Gastroesophageal sphincter (tissue), 4 donors: ENCODE measurements around the gene LCNL1. TPM values are rescaled to one million over a fixed set of nuclear protein-coding genes. Genes with fewer than 3 reads are reported as not detected.

Experiments
- ATAC-seq: fragments of 150-250 bp; one replicate; pipeline ENCODE4 v1.9.1; 2016; ENCODE audit warnings: mild to moderate bottlenecking, moderate library complexity
- H3K27ac ChIP-seq, 4 donors: fragments of 200-600 bp; sonication (generic) in 3 of 4; 1 replicate in 3 of 4; 2 replicates in 1 of 4; pipeline ENCODE4 v1.5.1; 2016 to 2019
- H3K27me3 ChIP-seq: fragments of 200-600 bp; sonication (generic); one replicate; pipeline ENCODE4 v1.5.1; 2019
- H3K36me3 ChIP-seq, 2 donors: fragments of 200-600 bp; sonication (generic); one replicate each; pipeline ENCODE4 v1.5.1; 2019; ENCODE audit warnings: control low read depth in 1 of 2
- H3K4me1 ChIP-seq, 3 donors: fragments of 200-600 bp; sonication (generic); 1 replicate in 2 of 3; 2 replicates in 1 of 3; pipeline ENCODE4 v1.5.1; 2016 to 2019; ENCODE audit warnings: control low read depth in 2 of 3
- H3K4me3 ChIP-seq, 2 donors: fragments of 200-600 bp; sonication (generic); one replicate each; pipeline ENCODE4 v1.5.1; 2019; ENCODE audit warnings: mild to moderate bottlenecking in 1 of 2, moderate library complexity in 1 of 2
- H3K9me3 ChIP-seq, 3 donors: fragments of 200-600 bp; sonication (generic); one replicate each; pipeline ENCODE4 v1.5.1; 2017 to 2019; ENCODE audit warnings: control low read depth in 2 of 3
- EP300 ChIP-seq: sonication (generic); formaldehyde crosslinking; IDR thresholded peaks from one replicate; pipeline ENCODE4 v1.6.1; 2017; ENCODE audit warnings: antibody characterized with exemption, mild to moderate bottlenecking
- POLR2A ChIP-seq, 2 donors: fragments of 450-650 bp; IDR thresholded peaks; one replicate each; pipeline ENCODE4 v1.6.1; 2017; ENCODE audit warnings: antibody characterized with exemption in 2 of 2, mild to moderate bottlenecking in 2 of 2, moderate library complexity in 1 of 2
- POLR2AphosphoS5 ChIP-seq: sonication (generic); formaldehyde crosslinking; IDR thresholded peaks from one replicate; pipeline ENCODE4 v1.6.1; 2017; ENCODE audit warnings: antibody characterized with exemption
- WGBS, 2 donors: methylation state at CpG; one replicate each; pipeline ENCODE4 v1.1.5; 2018; ENCODE audit warnings: low coverage in 1 of 2; 5-methylcytosine and 5-hydroxymethylcytosine counted together
- total RNA-seq, 4 donors: library from RNA; depleted of rRNA; stranded (reverse); fragments of >200 nt; gene quantifications; one replicate each; pipeline ENCODE4 v1.1.0, GENCODE V29; 2016
- TF ChIP-seq, protein P1 (sequence below), 4 experiments: fragments of 200-600 bp in 2 of 4; fragments of 450-650 bp in 2 of 4; sonication (generic) in 1 of 4; IDR thresholded peaks; one replicate each; pipeline ENCODE4 v1.5.1; 2017 to 2019; ENCODE audit warnings: antibody characterized with exemption in 4 of 4, mild to moderate bottlenecking in 2 of 4, moderate library complexity in 2 of 4

The LCNL1 gene
- total RNA-seq, 4 donors from 2014 or later = 0.40 TPM; not detected in 2

DNA sequence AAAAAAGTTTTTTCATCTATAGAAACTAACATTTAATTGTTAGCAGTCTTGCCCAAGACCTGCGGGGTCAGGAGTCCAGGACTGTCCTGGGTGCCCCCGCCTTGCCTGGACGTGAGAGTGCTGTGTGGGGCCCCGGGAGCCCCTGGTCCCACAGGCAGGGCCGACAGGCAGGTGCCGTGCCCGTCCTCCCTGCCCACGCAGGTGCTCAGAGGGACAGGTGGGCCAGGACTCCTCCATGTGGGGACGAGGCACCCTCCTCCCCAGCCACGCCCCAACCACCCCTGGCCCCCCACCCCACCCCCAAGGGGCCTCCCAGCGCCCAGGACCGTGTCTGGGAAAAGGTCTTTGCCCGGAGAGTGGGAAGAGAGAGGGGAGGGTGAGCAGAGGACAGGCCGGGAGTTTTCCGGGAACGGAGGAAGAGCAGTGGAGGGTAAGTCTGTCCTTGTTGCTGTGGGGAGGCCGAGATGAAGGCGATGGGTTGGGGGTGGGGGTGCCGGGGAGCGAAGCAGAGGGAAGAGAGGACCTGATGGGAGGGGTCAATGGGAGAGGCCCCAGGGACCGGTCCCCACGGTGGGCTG lies 33.5 kb upstream of the LCNL1 start:
- no peaks in the 10 kb centered on the region for H3K27me3 ChIP-seq
- 0% methylated on average over 2 of the region's 22 CpGs; no CpG with 5 or more reads in 1 of the 2 donors for WGBS, 2 donors
- H3K4me1 ChIP-seq = peaks cover 0 to 38% (median 12%) of the 10 kb centered on the region in 3 donors
- no peak for ATAC-seq
- peak overlapping the region; percentile 45 to 77 for H3K4me3 ChIP-seq
- TF ChIP-seq POLR2A (IDR thresholded peaks at IDR 0.05) = no peak
- H3K9me3 ChIP-seq = no peaks in the 10 kb centered on the region
- no peaks in the 10 kb centered on the region for H3K36me3 ChIP-seq
- H3K27ac ChIP-seq = peak overlapping the region; percentile 37 to 91 (median 91)

DNA sequence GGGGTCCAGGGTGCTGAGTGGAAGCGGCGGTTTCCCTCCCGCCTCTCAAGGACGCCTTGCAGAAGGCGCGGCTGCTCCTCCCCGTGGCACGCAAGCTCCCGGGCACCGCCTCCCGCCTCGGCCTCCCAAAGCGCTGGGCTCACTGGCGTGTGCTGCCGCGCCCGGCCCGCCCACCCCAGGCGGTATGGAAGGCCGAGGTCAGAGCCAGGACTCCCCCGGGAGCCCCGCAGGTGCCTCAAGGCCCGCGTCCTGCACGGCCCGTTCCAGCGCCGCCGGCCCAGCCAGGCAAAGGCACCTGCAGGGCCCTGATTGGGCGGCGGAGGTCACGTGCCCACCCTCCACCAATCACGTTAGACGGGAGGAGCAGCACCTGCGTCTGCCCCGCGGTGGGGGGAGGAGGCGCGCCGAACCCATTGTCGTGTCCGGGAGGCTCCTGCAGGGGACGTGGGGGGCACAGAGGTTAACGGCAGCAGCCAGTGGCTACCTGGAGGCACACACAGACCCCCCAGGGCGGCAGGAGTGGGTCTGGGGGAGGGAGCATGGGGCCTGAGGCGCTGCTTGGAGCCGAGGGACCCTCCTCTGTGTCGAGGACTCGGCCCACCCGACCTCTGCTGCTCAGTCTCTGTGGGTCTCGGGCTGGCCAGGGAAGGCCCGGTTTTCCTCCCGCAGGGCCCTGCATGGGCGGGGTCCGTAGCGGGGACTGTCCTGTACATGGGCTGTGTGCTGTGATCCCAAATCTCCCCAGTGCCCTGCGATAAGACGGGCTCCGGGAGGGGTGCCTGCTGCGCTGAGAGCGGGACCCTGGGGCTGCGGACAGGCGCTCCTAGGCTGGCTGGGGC lies 32.8 kb upstream of the LCNL1 start:
- WGBS, 2 donors = no CpG with 5 or more reads among the region's 63 CpGs
- H3K27me3 ChIP-seq = no peaks in the 10 kb centered on the region
- peak; percentile 92 for ATAC-seq
- H3K4me1 ChIP-seq = peaks cover 0 to 34% (median 9%) of the 10 kb centered on the region in 3 donors
- H3K4me3 ChIP-seq = peak overlapping the region; percentile 45 to 77
- TF ChIP-seq, protein P1, sequence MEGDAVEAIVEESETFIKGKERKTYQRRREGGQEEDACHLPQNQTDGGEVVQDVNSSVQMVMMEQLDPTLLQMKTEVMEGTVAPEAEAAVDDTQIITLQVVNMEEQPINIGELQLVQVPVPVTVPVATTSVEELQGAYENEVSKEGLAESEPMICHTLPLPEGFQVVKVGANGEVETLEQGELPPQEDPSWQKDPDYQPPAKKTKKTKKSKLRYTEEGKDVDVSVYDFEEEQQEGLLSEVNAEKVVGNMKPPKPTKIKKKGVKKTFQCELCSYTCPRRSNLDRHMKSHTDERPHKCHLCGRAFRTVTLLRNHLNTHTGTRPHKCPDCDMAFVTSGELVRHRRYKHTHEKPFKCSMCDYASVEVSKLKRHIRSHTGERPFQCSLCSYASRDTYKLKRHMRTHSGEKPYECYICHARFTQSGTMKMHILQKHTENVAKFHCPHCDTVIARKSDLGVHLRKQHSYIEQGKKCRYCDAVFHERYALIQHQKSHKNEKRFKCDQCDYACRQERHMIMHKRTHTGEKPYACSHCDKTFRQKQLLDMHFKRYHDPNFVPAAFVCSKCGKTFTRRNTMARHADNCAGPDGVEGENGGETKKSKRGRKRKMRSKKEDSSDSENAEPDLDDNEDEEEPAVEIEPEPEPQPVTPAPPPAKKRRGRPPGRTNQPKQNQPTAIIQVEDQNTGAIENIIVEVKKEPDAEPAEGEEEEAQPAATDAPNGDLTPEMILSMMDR (IDR thresholded peaks at IDR 0.05) = peak in 3 of 4 experiments; percentile 27 to 35 (median 34)
- TF ChIP-seq EP300 (no peak), POLR2A (IDR thresholded peaks at IDR 0.05) (peak; percentile 56 to 72), POLR2AphosphoS5 (no peak)
- peak overlapping the region; percentile 37 to 91 (median 91) for H3K27ac ChIP-seq
- H3K9me3 ChIP-seq = no peaks in the 10 kb centered on the region
- no peaks in the 10 kb centered on the region for H3K36me3 ChIP-seq

DNA sequence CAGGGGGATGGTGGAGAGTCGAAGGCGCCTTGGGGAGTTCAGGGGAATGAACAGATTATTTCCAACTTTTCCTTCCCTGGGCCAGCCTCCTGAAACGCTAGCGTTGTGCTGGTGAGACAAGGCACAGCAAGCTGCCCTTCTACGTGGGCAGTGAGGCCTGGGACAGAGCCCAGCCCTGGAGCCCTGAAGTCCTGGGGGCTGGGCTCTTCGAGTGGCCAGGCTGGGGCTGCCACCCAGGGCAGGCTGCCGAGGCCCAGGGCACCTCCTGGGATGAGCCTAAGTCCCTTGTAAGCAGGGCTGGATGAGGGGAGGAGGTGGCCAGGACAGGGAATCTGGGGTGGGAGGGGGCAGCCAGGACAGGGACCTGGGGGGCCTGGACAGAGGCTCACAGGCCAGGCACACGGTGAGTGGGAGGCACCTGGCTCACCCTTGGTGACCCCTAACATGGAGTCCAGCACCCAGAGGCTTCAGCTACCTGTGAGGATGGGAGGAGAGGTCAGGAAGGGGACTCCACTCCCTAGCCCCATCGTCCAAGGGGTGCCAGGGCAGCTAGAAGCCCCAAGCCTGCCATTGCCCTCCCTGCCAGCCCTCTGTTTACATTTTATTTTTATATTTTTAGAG lies 32.0 kb upstream of the LCNL1 start:
- H3K4me1 ChIP-seq = peaks cover 0 to 32% (median 8%) of the 10 kb centered on the region in 3 donors
- 60% methylated on average over 1 of the region's 9 CpGs; no CpG with 5 or more reads in 1 of the 2 donors for WGBS, 2 donors
- H3K4me3 ChIP-seq = peak overlapping the region; percentile 45 to 77
- TF ChIP-seq, protein P1 (IDR thresholded peaks at IDR 0.05) = no peak
- no peak for TF ChIP-seq EP300
- TF ChIP-seq POLR2AphosphoS5 = no peak
- TF ChIP-seq POLR2A (IDR thresholded peaks at IDR 0.05) = no peak
- ATAC-seq = no peak
- no peaks in the 10 kb centered on the region for H3K27me3 ChIP-seq
- peak overlapping the region; percentile 37 to 91 (median 91) for H3K27ac ChIP-seq
- no peaks in the 10 kb centered on the region for H3K36me3 ChIP-seq
- H3K9me3 ChIP-seq = no peaks in the 10 kb centered on the region

DNA sequence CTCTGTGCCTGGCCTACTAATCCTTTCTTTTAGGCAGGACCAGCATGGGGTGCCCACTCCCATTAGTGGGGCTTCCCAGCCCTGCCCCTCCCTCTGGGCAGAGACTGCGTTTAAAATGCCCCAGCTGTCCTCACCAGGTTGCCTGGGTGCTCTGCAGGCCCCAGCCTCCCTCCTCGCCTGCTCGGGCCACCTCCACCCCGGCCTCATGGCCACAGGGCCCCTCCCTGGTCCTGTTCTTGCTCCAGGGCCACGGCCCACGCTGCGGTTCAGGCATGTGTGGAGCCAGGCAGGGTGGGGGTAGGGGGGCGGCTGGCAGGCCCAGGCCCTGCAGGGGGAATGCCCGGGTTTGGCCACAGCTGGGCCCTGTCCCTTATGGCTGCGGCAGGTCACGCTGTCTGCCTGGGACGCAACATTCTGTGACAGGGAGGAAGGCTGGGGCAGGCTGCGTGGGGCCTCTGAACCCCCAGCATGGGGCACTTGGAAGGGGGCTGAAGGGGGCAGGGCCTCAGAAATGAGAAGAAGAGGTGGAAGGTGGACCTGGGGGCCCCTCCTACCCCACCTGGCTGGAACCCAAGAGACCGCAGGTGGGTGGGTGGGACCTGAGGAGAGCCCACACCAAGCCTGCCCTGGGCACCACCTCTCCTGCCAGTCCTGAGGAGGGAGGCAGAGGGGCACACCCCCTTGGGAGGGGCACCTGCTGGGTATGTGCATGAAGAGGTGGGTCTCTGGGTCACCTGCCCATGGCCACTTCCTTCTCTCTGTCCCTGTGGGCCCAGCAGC lies 31.1 kb upstream of the LCNL1 start, which contains the start of gene LCN12:
LCN12 (plus strand) TSS at position 733 of the 780 bp plus-strand sequence. CDS start 55 bp downstream, outside the sequence.
- no peak for TF ChIP-seq EP300
- Histone ChIP-seq H3K27ac (peak within 1 kb of the TSS in 2 of 4 donors; percentile 91), H3K9me3 (no peaks in the 10 kb centered on the region), H3K4me1 (peaks cover 0 to 32% (median 8%) of the 10 kb centered on the region in 3 donors), H3K36me3 (no peaks in the 10 kb centered on the region), H3K27me3 (no peaks in the 10 kb centered on the region), H3K4me3 (no peak within 1 kb of the TSS)
- 80% methylated on average over 3 of the region's 14 CpGs; no CpG with 5 or more reads in 1 of the 2 donors for WGBS, 2 donors
- ATAC-seq = no peak

DNA sequence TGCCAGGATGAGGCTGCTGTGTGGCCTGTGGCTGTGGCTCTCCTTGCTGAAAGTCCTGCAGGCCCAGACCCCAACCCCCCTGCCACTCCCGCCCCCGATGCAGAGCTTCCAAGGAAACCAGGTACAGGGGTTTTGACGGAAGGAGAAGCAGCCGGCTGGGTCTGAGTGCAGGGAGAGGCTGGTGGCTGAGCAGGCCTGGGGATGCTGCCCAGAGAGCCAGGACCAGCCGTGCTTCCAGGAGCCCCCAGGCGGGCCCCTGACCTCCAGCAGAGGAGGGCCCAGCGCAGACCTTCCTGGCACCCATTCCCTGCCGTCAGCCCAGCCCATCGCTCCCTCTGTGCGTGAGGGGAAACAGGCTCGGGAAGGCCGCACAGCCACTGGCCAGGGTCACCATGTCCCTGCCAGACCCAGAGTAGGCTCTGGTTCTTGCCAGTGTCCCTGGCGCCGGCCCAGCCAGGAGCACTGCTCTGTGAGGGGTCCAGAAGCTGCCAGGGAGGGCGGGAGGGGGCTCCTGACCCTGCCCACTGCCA lies 30.4 kb upstream of the LCNL1 start:
- Histone ChIP-seq H3K4me3 (no peak overlapping the region), H3K4me1 (peaks cover 0 to 32% (median 8%) of the 10 kb centered on the region in 3 donors), H3K27me3 (no peaks in the 10 kb centered on the region), H3K36me3 (no peaks in the 10 kb centered on the region), H3K9me3 (no peaks in the 10 kb centered on the region), H3K27ac (no peak overlapping the region)
- no peak for ATAC-seq
- TF ChIP-seq POLR2AphosphoS5 (no peak), POLR2A (IDR thresholded peaks at IDR 0.05) (no peak), EP300 (no peak)
- TF ChIP-seq, protein P1 (IDR thresholded peaks at IDR 0.05) = no peak
- WGBS, 2 donors = no CpG with 5 or more reads among the region's 15 CpGs
